HG03196 (cell line): ENCODE measurements around the gene ZNF581.

ENCODE experiments used
- ATAC-seq: cut with Tn5 transposase; IDR thresholded peaks from one replicate; pipeline ENCODE4 v1.9.1; 2021; ENCODE audit not compliant: unreplicated experiment

Gene ZNF581

DNA sequence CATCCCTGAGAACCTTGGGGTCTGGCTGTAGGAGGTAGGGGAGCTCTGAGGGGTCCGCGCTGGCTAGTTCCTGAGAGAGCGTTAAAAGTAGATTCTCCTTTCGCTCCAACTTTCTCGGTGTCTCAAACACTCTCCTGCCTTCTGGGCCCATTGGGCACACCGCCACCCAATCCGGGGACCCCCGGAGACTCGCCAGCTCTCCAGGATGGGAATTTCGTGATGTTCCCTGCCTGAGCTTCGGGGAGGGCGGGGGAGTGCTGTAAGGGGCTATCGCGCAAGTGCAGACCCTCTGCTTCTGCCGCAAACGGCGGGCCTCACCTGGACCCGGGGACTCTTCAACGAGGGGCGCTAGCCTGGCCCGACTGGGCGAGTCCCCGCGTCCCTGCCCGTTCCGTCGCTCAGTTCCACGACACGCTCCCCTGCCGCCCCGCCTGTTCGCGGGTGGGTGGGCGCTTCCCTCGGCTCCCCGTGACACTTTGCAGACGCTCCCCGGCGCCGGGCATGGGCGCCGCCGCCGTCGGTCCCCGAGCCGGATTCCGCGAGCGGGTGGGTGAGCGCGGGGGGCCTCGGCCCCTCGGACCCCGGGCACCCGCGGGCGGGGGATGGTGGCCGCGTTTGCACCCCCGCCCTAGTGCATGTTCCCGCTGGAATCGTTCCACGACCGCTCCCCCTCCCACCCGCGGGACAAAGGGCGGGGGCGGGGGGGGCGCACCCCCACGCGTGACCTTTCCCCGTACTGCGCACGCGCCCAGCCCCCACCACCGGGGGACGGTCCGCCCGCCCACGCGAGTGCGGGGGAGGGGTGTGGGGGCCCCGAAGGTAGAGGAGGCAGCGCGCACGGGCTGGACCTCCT is 4.5 kb downstream of the ZNF581 start, which contains the start of gene CCDC106:
CCDC106 (plus strand) TSS at position 481 of the 853 bp plus-strand sequence. CDS start 835 bp downstream, outside the sequence.
- no peak for ATAC-seq

DNA sequence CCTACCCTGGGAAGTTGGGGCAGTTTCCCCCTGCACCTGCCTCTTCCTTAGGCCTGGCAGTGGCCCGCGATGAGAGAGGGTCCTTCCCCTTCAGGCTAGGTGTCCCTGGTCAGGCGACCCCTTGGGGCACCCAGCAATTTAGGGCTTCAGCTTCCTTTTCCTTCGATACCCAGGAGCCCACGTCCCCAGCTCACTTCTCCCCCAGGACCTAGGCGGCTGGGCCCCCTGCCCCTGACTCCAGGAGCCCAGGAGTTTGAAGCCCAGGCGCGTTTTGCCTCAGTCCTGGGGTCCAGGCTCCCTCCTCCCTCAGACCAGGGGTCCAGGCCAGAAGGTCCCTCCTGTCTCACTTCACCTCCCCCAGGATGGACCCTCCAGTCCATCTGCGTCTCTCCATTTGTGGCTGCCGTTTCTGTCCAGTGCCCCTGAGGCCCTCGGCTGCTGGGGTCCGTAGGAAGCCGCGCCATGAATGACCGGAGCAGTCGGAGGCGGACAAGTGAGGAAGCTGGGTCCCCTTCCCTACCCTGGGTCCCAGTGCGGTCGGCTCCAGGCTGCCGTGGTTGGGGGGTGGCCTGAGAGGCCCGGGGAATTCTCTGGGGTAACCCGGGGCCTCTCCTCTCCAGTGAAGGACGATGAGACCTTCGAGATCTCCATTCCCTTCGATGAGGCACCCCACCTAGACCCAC is 5.3 kb downstream of the ZNF581 start:
- no peak for ATAC-seq

DNA sequence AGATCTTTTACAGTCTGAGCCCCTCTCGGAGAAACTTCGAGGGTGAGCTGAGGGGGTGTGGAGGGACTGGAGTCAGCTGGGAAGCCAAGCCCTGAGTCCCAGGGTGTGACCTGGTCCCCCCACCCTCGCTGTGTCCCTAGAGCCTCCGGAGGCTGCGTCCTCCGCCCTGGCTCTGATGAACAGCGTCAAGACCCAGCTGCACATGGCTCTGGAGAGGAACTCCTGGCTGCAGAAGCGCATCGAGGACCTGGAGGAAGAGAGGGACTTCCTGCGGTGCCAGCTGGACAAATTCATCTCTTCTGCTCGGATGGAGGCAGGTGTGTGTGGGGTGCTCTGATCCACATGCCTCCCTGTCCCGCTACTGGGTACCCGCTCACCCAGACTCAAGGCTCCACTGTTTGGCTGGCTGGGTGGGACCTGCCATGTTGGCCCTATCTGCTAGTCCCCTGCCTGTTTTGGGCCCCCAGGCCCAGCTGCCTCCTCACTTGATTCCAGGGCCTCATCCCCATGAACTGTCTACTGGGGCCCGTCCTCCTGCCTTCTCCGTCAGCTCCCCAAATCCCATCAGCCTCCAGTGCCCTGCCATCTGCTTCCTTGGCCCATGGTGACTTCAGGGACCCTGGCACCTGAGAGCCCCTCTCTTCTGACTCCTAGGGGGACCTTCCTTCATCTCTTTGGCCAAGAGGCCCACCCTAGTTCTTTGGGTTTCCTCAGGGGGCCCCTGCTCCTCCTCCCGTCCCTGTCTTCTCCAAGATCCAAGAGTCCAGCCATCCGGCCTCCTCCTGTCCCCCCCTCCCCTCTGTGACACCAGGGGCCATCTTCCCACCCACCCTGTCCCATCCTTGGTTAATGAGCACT is 6.0 kb downstream of the ZNF581 start:
- ATAC-seq: no peak

DNA sequence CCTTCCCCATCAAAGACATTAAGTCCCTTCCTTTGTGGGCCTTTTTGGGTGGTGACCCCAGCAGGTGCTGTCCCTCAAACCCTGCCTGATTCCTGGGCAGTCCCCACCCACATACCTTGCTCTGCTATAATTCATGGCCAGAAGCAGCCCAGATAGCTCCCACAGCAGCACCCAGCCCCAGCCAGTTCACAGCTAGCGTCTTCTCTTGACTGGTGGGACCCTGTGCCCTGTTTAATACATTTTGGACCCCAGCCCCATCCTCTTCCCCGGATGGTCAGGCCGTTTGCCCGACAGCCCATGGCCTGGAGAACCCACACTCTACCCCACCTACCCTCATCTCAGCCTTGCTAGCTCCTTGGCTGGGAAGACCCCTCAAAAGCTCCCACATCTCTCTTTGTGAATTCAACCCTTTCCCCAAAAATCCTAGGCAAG is 6.7 kb downstream of the ZNF581 start:
- ATAC-seq: no peak

DNA sequence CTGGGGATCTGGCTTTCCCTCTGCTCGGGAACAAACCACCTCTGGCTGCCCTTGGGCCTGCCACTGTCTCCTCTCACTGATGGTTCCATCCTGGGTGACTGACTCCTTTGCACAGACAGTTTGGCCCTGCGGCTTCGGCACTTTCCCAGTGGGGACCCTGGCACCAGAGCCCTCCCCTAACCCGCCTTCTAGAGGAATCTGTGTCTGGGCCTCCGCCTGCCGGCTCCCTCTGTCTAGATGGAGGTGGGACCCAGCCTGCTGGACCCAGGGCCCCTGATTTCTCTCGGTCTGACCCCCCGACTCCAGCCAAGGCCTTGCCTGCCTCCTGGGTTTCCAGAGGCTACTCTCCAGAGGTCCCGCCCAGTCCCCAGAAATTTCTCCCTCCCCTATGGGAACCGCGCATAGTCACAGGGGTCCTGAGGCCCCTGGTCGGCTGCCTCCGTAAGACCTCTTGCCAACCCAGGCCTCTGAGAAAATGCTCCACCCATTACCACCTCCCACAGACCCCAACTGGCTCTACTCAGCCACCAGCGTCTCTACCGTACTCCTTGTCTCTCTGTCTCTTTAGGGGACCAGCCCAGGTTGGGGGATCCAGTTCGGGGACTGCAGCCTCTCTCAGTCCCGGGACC is 7.3 kb downstream of the ZNF581 start:
- ATAC-seq: no peak

DNA sequence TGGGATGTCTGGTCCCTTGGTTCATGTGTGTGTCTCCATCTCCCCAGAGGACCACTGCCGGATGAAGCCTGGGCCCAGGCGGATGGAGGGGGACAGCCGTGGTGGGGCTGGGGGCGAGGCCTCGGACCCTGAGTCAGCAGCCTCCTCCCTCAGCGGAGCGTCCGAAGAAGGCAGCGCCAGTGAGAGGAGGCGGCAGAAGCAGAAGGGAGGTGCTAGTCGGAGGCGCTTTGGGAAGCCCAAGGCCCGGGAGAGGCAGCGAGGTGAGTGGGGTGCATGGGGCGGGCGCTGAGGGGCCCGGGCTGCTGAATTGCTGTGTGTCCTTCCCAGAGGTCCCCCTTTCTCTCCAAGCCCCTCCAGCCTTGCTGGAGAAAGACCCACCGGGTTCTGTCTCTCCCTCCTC is 7.8 kb downstream of the ZNF581 start:
- ATAC-seq: no peak

DNA sequence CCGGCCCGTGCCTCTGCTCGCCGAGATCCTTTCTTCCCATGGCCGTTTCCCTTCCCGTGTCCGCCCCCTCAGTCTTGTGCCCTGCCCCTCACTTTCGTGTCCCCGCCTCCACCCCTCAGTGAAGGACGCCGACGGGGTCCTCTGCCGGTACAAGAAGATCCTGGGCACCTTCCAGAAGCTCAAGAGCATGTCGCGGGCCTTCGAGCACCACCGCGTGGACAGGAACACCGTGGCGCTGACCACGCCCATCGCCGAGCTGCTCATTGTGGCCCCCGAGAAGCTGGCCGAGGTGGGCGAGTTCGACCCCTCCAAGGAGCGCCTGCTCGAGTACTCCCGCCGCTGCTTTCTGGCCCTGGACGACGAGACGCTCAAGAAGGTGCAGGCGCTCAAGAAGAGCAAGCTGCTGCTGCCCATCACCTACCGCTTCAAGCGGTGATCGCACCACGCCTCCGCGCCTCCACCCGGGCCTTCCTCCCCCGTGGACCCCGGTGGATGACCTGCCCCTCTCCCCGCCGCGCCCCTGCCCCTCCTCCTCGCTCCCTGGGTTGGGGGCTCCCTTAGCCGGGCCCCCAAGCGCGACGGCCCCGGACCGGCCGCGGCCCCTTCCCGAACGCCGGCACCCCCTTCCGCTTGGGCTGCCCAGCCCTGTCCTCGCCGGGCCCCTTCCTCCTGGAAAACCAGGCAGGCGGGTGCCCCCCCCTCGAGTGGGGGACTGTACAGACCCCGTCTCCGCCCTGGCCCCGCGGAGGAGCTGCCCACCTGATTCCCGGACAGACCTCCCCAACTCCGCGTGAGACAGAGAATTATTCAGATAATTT is 9.1 kb downstream of the ZNF581 start:
- ATAC-seq: no peak

DNA sequence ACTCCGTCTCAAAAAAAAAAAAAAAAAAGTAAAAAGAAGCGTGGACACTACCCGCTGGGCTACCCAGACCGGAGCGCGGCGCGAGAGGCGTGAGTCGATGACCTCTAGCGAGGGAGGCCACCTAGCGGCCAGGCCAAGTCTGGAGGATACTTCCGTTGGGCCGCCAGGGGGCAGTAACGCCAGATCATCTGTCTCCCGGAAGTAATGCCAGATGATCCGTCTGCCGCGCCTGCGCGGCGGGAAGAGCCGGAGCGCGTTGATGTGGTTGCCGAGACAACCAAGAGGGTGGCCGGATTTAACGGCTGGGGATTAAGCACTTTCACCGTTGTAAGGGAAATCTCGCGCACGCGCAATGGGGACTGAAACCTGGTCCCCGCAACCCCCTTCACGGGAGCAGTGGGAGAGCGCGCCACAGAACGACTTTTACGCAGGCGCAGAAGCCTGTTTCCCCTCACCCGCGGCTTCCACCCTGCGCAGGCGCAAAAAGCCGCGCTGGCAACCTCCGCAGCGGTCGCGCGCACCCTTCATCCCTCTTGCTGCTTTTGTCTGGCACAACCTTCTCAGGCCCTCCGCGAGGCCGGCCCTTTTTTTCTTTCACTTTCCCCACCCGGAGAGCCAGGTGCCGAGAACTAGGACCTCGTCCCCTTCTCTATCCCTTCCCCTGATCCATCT is 10.3 kb downstream of the ZNF581 start:
- ATAC-seq: peak; percentile 41

DNA sequence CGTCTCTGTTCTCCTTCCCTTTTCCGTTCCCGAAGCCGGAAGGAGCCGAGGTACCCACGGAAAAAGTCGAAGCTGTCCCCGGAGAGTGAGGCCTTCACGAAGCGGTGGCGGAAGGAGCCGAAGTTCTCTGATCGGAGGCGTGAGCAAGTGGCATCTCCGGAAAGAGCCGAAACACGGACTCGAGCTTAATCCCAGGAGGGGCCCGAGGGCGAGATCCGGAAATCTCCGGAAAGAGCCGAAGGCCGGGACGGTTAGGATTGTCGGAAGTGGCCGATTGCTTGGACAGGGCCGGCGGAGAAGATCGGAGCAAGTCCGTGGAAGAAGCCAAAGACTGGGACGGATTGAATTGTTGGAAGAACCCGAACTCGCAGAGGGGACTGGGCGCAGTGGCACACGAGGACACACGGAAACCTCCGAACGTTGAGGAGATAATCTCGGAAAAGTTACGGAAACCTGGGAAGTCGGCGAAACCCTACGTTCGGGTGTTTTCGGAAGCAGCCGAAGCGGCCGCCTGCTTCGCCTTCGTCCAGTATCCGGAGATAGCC is 10.9 kb downstream of the ZNF581 start:
- peak; percentile 62 for ATAC-seq

DNA sequence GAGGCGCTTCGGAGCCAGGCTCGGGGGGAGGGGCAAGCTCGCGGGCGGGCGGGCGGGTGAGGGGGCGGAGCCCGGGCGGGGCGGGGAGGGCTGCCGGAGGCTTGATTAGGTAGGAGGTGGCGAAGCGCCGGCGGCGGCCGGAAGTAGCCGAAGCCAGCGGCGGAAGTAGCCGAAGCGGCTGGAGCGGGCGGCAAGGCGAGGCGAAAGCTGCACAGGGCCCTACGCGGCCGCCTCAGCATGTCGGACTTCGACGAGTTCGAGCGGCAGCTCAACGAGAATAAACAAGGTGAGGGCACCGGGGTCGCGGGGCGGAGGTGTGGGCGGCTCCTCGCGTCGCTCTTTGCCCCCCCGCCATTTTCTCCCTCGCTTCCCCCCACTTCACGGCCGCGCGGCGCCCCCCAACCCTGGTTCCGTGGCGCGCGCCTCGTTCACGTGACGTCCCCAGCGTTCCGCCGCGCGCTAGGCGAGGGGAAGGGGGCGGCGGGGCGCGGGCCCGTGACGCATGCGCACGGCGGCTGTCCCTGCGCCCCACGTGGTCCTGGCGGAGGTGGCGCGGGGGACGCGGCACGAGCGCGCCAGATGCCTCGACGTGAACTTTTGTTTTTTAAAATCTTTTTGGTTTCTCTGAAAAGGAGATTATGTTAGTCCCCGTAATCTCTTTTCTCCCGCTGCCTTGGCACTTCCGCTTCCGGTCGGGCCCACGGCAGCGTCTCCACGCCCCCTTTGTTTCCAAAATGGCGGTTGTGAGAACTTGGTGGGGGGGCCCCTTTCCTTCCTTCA is 11.6 kb downstream of the ZNF581 start, which contains the start of gene U2AF2:
U2AF2 (plus strand) TSS at position 168 of the 780 bp plus-strand sequence; CDS start at position 238, 70 bp downstream.
- peak; percentile 32 for ATAC-seq

DNA sequence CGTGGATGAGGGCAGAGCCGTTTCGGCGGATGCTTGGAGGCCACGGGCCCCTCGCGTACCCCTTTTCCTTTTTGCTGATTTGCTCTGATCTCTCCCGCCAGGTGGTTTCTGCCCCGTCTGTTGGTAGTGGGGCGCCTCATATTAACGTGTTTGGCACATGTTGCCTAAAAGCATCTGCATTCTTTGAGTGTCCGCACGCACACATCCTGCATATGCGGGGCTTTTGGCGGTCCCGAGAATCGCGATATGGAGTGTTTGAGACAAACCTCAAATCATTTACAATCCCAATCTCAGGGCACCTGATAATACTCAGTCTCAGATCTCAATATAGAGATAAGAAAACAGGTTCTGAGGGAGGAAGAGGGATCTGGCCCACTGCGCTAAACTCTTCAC is 12.2 kb downstream of the ZNF581 start:
- no peak for ATAC-seq

DNA sequence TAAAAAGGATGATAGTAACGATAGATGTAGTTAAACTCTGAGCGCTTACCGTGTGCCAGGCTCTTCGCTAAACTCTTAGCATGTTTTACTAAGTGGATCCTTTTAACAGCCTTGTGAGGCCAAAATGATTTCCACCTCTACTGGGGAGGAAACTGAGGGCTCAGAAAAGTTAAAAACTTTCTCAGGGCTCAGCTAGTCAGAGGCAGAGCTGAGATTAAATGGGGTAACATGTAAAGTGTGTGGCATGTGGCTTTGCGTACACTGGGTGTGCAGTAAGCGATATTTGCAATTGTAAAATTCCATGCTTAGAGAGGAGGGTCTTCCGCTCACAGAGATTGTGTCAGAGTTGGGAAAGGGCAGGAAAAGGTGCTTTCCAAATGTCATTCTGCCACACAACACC is 13.1 kb downstream of the ZNF581 start:
- no peak for ATAC-seq

DNA sequence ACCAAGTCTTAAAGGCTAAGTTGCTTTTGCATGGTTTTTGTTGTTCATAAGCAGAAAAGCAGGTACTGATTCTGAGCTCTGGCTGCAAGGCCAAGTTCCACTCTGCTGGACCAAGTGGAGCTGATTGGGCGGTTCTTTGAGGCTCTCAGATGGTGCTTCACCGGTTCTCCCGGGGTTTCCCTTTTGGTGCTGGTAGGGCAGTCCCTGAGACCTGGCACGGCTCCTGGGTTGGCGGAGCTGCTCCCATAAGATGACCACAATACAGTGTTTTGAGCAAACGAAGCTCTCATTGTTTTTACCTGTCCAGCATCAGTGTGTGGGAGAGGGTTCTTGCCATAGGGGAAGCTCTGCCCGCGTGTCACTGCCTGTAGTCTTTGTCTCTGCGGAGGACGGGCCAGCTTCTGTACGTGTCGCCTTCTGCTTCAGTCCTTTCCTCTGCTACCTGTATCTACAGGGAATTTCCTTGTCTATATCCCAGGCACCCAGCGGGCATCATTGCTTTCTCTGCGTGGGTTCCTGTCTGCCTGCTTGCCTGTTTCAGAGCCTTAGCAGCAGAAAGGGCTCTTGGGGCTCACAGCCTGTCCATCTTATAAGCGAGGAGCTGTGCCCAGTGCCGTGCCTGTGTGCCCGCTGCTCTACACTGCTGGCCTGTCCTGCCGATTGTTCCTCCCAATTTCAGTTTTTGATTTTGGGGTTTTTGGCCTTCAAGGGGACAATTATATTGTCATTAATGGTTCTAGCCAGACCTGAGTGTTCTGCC is 13.7 kb downstream of the ZNF581 start:
- no peak for ATAC-seq

DNA sequence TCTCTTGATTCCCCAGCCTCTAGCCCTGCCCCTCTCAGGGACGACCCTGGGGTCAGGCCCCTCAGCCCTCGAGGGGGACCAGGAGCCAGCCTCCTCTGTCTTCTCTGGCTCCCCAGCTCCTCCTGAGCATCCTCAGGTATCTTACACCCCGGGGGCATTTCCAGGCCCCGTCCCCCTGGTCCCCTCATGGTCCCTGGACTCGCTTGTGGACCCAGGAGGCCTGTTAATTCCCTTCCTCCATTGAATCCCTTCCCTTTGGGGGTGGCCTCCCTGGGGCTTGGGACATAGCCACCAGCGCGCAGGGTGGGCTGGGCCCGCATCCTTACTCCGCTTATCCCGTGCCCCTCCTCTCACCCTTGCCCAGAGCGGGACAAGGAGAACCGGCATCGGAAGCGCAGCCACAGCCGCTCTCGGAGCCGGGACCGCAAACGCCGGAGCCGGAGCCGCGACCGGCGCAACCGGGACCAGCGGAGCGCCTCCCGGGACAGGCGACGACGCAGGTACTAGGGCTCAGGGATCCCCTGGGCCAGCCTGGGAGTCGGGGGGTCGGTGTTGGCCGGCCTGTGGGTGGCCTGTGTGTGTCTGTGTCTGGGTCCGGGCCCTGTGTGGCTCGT is 15.5 kb downstream of the ZNF581 start:
- ATAC-seq: no peak

DNA sequence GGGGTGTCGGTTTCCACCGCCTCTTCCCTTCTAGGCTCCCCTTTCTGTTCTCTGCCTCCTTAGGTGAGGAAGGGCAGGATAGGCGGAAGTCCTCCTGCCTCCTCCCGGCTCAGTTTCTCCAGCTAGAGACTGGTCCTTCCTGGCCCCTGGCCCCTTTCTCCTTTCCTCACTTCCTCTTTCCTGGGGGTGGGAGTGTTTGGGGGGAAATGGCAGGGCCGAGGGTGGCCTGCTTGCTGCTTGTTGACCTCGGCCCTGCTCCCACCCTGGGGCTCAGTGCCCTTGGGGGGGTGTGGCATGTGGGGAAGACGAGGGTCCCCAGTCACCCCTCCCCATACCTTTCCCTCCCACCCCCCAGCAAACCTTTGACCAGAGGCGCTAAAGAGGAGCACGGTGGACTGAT is 16.4 kb downstream of the ZNF581 start:
- ATAC-seq: no peak

DNA sequence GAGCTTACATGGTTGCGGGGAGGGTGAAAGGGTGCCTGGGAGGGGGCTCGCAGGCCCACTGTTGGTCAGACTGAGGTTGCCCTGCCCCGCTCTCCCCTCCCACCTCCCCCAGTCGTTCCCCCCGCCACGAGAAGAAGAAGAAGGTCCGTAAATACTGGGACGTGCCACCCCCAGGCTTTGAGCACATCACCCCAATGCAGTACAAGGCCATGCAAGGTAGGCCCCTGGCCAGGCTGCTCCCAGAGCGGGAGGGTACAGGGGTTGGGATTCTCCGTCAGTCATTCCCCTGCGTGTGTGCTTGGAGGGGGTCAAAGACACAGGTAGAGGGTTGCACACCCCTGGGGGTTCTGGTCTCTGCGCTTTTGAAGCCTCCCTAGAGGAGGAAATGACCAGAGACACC is 17.0 kb downstream of the ZNF581 start:
- no peak for ATAC-seq

DNA sequence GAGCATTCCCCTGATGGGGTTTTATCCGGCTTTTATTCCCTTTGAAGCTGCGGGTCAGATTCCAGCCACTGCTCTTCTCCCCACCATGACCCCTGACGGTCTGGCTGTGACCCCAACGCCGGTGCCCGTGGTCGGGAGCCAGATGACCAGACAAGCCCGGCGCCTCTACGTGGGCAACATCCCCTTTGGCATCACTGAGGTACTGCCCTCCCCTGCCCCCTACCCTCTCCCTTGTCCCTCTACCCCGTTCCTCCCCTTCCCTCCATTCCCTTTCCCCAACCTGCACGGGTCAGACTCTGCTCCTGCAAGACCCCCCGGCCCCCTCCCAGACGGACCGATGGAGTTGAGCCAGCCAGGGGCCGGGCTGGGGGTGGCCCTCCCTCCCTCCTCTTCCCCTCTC is 17.5 kb downstream of the ZNF581 start:
- ATAC-seq: no peak
